GM18951 (cell line): ENCODE data around the gene NF1.
"Not testable (repeated sequence)": the region's sequence is repeated elsewhere in the genome, so short reads cannot be mapped to it uniquely, and the experiment has no call there.

Source experiments
- POLR2A ChIP-seq: IDR thresholded peaks from 4 replicates; pipeline ENCODE4 v1.6.1; 2011; ENCODE audit warnings: mild to moderate bottlenecking; ENCODE audit not compliant: insufficient read length, insufficient read depth; ENCODE audit errors: extremely low read depth
- in situ Hi-C: fragments of 300-500 bp; cut with MboI; formaldehyde crosslinking; loops from one replicate; pipeline ENCODE4 v1.12.0; 2022; ENCODE audit warnings: low sequenced_read_pairs, mixed read lengths, inconsistent platforms; ENCODE audit not compliant: unreplicated experiment

Gene NF1

DNA sequence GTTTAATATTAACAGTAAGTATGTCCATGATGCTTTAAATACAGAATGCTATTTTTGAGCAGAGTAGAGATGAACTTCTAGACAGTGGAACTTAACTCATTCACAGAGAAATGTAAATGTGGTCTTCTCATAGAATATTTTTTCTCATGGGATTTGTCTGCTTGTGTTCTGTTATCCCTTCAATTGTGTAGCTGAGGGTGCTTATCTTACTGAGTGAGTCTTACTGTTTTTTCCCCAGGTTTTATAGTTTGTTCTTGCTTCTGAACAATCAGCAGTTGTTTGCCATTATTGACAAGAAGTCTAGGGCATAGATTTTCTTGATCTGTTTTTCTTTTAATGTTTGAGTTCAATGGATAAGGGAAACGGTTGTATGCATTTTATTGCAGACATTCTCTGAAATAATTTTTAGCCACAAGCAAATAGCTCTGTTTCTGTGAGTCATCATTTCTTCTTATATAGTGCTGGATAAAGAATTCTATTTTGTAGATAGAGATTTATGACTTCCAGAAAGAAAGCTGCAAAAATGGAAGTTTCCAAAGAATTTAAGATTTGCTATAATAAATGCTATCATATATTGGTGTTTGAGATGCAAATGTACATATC is 60.5 kb downstream of the NF1 start:
- TF ChIP-seq POLR2A: no peak

DNA sequence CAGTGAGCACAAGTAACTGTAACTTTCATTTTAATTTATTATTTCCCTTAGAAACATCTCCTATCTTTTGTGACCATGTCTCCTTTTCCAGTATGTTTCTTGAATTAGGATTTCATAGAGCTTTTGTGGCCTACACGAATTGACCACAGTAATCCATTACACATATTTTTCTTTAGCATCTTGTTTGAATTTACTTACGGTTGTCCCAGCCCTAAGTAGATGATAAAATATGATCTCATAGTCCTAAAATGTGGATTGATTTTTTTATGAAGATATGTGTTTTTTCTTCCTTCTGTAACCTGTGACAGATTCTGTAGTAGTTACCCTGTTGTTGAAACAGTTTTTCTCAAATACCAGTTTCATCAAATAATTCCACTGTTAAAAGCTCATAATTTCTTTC is 61.5 kb downstream of the NF1 start:
- in situ Hi-C loops: no loop called here
- TF ChIP-seq POLR2A: no peak

More for the DNA sequence above, 60.5 kb downstream of the NF1 start:
- in situ Hi-C loops: no loop called here

DNA sequence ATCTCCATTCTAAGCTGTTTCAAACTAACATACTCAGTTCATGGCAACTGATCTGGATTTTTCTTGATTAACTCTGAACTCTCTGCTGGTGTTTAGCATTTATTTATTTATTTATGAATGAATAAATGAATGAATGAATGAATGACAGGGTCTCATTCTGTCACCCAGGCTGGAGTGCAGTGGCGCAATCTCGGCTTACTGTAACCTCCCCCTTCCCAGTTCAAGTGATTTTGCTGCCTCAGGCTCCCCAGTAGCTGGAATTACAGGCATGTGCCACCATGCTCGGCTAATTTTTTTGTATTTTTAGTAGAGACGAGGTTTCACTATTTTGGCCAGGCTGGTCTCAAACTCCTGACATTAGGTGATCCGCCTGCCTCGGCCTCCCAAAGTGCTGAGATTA is 62.1 kb downstream of the NF1 start:
- in situ Hi-C loops: not testable (repeated sequence)

DNA sequence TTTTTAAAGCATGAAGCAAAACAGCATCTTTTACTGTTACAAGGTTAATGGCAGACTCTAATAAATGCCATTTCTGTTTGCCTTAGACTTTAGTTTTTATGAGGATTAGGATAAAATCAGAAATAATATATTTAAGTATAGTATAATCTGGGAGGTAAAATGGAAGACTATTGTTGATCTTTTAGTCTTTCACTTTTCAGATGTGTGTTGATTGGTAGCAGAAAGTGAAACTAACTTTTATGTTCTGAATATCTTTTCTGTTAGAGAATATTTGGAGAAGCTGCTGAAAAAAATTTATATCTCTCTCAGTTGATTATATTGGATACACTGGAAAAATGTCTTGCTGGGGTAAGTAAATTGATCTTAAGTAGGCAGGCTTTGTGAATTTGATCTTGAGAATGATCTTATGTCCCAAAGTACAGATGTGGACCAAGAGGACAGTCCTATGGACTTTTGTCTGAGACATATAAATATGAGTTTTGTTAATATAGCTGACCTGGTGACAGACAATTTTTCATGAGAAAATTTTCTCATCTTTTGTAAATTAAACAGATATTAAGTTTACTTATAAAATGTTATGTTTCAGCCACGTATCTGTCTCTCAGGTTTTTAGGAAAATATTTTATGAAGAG is 64.1 kb downstream of the NF1 start:
- in situ Hi-C loops: no loop called here

DNA sequence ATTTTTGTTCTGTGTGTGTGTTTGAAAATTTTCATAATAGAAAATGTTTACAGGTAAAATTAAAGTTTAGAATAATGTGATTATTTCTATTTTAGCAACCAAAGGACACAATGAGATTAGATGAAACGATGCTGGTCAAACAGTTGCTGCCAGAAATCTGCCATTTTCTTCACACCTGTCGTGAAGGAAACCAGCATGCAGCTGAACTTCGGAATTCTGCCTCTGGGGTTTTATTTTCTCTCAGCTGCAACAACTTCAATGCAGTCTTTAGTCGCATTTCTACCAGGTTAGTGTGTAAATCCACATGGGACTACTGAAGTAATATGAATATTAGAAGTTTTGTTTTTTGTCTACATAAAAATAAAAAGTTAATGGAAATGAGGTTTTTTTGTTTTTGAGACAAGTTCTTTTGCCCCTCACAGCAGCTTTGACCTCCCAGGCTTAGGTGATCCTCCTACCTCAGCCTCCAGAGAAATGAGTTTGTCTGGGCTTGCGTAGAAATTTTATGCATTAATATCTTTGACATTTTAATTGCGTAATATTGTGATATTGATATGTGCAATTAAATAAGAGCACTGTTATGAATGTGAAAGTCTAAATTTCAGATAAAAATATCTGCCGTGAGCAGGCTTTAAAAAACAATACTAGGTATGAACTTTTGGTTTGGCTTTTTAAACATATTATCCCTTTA is 68.5 kb downstream of the NF1 start:
- in situ Hi-C loops: no loop called here
- no peak for TF ChIP-seq POLR2A

More for the DNA sequence above, 64.1 kb downstream of the NF1 start:
- no peak for TF ChIP-seq POLR2A

DNA sequence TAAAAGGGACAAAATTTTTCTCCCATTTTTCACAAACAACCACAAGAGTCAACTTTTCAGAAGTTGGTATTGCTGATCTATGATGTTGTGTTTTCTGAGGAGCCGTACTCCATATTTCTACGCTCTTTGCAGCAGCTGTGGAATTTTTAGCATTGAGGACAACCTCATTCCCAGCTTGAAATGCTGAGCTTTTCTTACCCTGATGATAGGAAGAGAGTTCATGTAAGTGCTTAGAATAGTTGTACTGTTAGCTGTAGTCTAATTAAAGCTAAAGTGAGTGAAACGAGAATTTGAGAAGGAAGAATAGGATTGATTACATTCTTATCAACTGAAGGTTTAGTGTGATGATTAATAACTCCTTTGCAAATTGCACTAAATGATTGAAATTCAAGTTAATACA is 72.3 kb downstream of the NF1 start:
- no peak for TF ChIP-seq POLR2A
- in situ Hi-C loops: no loop called here

DNA sequence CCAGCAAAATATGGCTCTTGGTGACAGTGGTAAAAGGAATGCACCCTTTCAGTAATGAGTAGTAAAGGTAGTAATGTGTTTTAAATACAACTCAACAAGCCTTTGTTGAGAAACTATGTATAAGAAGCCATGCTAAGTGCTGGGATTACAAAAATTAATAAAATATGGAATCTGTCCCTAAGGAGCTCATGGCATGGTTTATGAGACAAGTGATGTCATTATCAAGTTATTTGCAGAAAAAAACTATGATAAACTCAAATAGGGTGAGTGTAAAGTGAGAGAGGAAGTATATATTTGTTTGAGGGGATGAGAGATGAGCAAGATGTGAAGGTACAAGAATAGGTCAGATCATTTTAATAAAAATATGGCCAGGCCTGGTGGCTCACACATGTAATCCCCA is 76.9 kb downstream of the NF1 start:
- in situ Hi-C loops: no loop called here
- no peak for TF ChIP-seq POLR2A

DNA sequence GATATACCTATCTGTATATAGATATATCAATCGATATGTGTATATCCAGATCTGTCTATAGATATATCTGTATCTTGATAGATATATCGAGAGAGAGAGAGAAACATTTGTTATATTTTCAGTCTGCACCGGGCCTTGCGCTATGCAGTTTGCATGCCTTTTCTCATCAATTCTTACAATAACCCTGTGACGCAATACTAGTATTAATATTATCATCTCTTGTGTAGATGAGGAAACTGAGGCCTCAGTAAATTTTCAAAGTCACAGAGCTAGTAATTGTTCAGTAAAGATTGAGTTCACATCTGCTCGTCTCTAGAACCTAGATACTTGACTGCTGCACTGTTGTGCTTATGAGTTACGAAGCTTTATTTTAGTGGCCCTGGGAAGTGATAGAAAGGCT is 77.6 kb downstream of the NF1 start:
- in situ Hi-C loops: no loop called here
- TF ChIP-seq POLR2A: no peak

DNA sequence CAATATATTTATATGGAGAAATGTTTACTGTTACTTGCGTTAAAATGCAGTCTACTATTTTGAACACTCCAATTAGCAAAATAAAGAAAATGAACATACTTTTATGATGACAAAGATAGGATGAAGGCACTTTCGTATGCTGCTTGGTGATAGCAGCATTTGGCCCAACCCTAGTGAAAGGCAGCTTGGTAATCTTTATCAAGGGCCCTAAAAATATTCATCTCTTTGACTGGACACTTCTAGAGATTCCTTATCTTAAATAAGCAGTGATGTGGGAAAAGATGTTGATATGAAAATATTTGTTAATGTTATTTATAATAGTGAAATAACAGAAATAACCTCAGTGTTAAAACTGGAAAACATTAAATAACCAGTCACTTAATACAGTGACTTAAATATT is 79.4 kb downstream of the NF1 start:
- in situ Hi-C loops: no loop called here
- no peak for TF ChIP-seq POLR2A

DNA sequence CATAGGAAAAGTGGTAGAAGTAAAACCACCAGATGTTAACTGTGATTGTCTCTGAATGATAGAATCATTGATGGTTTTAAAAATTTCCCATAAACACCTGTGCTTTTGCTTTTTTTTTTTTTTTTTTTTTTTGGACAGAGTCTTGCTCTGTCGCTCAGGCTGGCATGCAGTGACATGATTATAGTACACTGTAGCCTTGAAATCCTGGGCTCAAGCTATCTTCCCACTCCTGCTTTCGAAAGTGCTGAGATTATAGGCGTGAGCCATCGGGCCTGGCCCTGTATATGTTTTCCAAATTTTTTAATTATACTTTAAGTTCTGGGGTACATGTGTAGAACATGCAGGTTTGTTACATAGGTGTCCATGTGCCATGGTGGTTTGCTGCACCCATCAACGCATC is 80.5 kb downstream of the NF1 start:
- in situ Hi-C loops: no loop called here
- TF ChIP-seq POLR2A: no peak

DNA sequence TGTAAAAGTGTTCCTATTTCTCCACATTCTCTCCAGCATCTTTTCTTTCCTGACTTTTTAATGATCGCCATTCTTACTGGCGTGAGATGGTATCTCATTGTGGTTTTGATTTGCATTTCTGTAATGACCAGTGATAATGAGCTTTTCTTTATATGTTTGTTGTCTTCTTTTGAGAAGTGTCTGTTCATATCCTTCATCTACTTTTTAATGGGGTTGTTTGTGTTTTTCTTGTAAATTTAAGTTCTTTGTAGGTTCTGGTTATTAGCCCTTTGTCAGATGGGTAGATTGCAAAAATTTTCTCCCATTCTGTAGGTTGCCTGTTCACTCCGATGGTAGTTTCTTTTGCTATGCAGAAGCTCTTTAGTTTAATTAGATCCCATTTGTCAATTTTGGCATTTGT is 81.4 kb downstream of the NF1 start:
- in situ Hi-C loops: not testable (repeated sequence)

DNA sequence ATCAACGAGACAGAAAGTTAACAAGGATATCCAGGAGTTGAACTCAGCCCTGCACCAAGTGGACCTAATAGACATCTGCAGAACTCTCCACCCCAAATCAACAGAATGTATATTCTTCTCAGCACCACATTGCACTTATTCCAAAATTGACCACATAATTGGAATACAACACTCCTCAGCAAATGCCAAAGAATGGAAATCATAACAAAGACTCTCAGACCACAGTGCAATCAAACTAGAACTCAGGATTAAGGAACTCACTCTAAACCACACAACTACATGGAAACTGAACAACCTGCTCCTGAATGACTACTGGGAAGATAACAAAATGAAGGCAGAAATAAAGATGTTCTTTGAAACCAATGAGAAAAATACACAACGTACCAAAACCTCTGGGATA is 84.2 kb downstream of the NF1 start:
- in situ Hi-C loops: not testable (repeated sequence)

DNA sequence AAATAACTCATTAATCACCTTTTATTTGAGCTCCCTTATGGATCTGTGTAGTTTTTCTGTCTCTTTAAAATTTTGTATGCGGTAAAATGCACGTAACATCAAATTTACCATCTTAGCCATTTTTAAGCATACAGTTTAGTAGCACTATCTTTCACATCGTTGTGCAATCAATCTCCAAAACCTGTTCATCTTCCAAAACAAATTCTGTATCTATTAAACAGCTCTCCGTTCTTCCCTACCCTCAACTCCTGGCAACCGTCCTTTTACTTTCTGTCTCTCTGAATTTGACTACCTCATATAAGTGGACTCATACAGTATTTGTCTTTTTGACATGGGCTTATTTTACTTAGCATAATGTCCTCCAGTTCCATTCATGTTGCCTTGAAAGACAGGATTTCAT is 100.5 kb downstream of the NF1 start:
- TF ChIP-seq POLR2A: no peak
- in situ Hi-C loops: no loop called here

DNA sequence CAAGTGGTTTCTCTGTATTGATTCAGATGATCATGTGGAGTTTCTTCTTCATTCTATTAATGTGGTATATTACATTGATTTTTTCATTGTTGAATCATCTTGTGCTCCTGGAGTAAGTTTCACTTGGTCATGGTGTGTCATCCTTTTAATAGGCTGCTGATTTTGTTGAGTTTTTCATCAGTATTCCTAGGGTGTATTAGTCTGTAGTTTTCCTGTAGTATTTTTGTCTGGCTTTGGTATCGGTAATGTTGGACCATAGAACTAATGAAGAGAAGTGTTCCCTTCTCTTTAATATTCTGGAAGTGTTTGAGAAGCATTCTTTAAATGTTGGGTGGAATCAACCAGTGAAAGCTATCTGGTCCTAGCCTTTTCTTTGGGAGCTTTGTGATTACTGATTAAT is 103.2 kb downstream of the NF1 start:
- no peak for TF ChIP-seq POLR2A
- in situ Hi-C loops: no loop called here

DNA sequence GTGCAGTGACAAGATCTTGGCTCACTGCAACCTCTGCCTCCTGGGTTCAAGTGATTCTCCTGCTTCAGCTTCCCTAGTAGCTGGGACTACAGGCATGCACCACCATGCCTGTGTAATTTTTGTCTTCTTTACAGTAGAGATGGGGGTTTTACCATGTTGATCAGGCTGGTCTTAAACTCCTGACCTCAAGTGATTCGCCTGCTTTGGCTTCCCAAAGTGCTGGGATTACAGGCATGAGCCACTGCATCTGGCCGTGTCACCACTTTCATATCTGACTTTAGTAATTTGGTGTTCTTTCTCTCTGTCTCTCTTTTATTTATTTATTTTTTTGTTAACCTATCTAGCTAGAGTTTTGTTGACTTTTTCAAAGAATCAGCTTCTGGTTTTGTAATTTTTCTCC is 103.9 kb downstream of the NF1 start:
- in situ Hi-C loops: not testable (repeated sequence)

DNA sequence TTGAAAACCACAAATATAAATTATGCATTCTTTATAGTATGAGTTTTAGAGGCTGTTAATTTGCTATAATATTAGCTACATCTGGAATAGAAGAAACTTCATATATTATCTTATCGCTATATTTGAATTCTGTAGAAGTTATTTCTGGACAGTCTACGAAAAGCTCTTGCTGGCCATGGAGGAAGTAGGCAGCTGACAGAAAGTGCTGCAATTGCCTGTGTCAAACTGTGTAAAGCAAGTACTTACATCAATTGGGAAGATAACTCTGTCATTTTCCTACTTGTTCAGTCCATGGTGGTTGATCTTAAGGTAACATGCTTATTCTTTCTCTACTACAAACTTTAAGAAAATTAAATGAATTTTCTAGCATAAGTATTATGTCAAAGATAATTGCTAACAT is 105.5 kb downstream of the NF1 start:
- TF ChIP-seq POLR2A: no peak
- in situ Hi-C loops: no loop called here
